Parathyroid adenoma (tissue), 2 donors: Measurements from ENCODE around the gene NRDE2.
"Not testable (repeated sequence)": the region's sequence is repeated elsewhere in the genome, so short reads cannot be mapped to it uniquely, and the experiment has no call there.

Experiments used
- H2AFZ ChIP-seq: fragments of 300-600 bp; sonication (generic); one replicate; pipeline ENCODE4 v1.7.0; 2017; ENCODE audit warnings: antibody characterized with exemption, mild to moderate bottlenecking
- H3K27ac ChIP-seq: fragments of 300-600 bp; sonication (generic); one replicate; pipeline ENCODE4 v1.7.0; 2017
- H3K27me3 ChIP-seq: fragments of 300-600 bp; sonication (generic); one replicate; pipeline ENCODE4 v1.7.0; 2017; ENCODE audit warnings: low read length; ENCODE audit not compliant: control insufficient read depth, insufficient read depth
- H3K36me3 ChIP-seq: fragments of 300-600 bp; sonication (generic); one replicate; pipeline ENCODE4 v1.7.0; 2017; ENCODE audit warnings: low read length; ENCODE audit not compliant: control insufficient read depth, insufficient read depth
- H3K4me1 ChIP-seq: fragments of 300-600 bp; sonication (generic); one replicate; pipeline ENCODE4 v1.7.0; 2017; ENCODE audit warnings: control low read depth
- H3K4me2 ChIP-seq: fragments of 300-600 bp; sonication (generic); one replicate; pipeline ENCODE4 v1.7.0; 2017; ENCODE audit warnings: low read length
- H3K4me3 ChIP-seq: fragments of 300-600 bp; sonication (generic); one replicate; pipeline ENCODE4 v1.7.0; 2017; ENCODE audit warnings: low read depth, low read length
- H3K79me2 ChIP-seq: fragments of 300-600 bp; sonication (generic); one replicate; pipeline ENCODE4 v1.7.0; 2017; ENCODE audit warnings: control low read depth
- H3K9ac ChIP-seq: fragments of 300-600 bp; sonication (generic); one replicate; pipeline ENCODE4 v1.7.0; 2017; ENCODE audit warnings: mild to moderate bottlenecking
- H3K9me3 ChIP-seq: fragments of 300-600 bp; sonication (generic); one replicate; pipeline ENCODE4 v1.7.0; 2017; ENCODE audit warnings: low read length; ENCODE audit not compliant: control insufficient read depth
- TF ChIP-seq, protein P1 (sequence below): fragments of 300-600 bp; sonication (generic); IDR thresholded peaks from one replicate; pipeline ENCODE4 v1.7.0; 2017; ENCODE audit warnings: antibody characterized with exemption, mild to moderate bottlenecking
- donor health status: primary hyperparathyroidism.

The NRDE2 gene

DNA sequence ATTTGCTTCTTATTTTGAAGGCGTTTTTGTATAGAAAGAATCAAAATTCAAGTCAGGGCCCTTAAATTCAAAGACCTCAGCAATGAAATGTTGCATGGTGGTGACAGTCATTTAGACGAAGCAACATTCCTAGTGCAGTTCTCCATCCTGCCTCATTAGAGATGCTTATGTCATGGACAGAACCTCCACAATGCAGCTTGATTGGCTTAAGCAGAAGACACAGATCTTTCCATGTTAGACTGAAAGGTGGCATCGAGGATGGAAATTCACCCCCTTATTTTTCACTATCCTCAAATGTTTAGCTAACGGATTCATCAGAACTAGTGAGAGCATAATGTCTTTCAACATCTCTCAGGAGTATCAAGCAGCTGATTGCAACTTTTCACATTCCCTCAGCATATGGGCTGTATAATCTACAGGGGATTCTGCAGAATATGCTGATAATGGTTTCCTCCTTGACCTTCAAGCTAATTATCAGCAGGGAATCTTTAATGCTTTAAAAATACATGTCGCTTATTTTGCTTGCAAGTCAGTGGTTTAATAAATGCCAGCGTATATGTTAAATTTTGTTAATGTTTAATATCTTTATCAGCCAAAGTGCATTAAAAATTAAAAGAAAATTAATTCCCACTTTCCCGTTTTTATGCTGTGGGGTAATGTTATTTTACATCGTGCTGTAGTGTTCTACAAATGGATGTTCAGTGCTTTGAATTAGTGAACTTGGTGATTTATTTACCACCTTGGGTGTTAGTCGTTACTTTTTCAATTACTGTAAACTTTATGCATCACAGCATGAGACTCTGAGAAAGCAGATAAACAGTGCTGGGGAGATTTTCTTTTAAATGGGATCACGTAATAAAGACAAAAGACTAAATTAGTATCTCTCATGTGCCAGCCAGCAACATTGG is 12.8 kb upstream of the NRDE2 start:
- no peak overlapping the region for H3K27ac ChIP-seq
- H3K4me1 ChIP-seq = no peaks in the 10 kb centered on the region
- no peak overlapping the region for H3K9ac ChIP-seq
- no peak overlapping the region for H2AFZ ChIP-seq
- no peak overlapping the region for H3K4me3 ChIP-seq
- TF ChIP-seq, protein P1, sequence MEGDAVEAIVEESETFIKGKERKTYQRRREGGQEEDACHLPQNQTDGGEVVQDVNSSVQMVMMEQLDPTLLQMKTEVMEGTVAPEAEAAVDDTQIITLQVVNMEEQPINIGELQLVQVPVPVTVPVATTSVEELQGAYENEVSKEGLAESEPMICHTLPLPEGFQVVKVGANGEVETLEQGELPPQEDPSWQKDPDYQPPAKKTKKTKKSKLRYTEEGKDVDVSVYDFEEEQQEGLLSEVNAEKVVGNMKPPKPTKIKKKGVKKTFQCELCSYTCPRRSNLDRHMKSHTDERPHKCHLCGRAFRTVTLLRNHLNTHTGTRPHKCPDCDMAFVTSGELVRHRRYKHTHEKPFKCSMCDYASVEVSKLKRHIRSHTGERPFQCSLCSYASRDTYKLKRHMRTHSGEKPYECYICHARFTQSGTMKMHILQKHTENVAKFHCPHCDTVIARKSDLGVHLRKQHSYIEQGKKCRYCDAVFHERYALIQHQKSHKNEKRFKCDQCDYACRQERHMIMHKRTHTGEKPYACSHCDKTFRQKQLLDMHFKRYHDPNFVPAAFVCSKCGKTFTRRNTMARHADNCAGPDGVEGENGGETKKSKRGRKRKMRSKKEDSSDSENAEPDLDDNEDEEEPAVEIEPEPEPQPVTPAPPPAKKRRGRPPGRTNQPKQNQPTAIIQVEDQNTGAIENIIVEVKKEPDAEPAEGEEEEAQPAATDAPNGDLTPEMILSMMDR = no peak
- no peaks in the 10 kb centered on the region for H3K9me3 ChIP-seq
- no peaks in the 10 kb centered on the region for H3K27me3 ChIP-seq
- no peaks in the 10 kb centered on the region for H3K36me3 ChIP-seq
- no peak overlapping the region for H3K4me2 ChIP-seq
- H3K79me2 ChIP-seq = no peaks in the 10 kb centered on the region

- TF ChIP-seq, protein P1 = no peak
- H2AFZ ChIP-seq = no peak overlapping the region
- H3K9me3 ChIP-seq = no peaks in the 10 kb centered on the region
- H3K4me3 ChIP-seq = no peak overlapping the region
- H3K9ac ChIP-seq = no peak overlapping the region
- no peaks in the 10 kb centered on the region for H3K79me2 ChIP-seq
- no peaks in the 10 kb centered on the region for H3K36me3 ChIP-seq
- H3K27ac ChIP-seq = no peak overlapping the region
- H3K4me1 ChIP-seq = no peaks in the 10 kb centered on the region
- H3K27me3 ChIP-seq = no peaks in the 10 kb centered on the region
- no peak overlapping the region for H3K4me2 ChIP-seq
These were observed 10.6 kb upstream of the NRDE2 start for GRCh38 chr14:90342327-90342726.

- H3K79me2 ChIP-seq = no peaks in the 10 kb centered on the region
- H3K27ac ChIP-seq = no peak overlapping the region
- TF ChIP-seq, protein P1 = no peak
- no peaks in the 10 kb centered on the region for H3K9me3 ChIP-seq
- no peaks in the 10 kb centered on the region for H3K27me3 ChIP-seq
- no peaks in the 10 kb centered on the region for H3K4me1 ChIP-seq
- H2AFZ ChIP-seq = no peak overlapping the region
- H3K36me3 ChIP-seq = no peaks in the 10 kb centered on the region
- no peak overlapping the region for H3K9ac ChIP-seq
- H3K4me2 ChIP-seq = no peak overlapping the region
- H3K4me3 ChIP-seq = no peak overlapping the region
These were observed 10.0 kb upstream of the NRDE2 start for GRCh38 chr14:90341784-90342183.

DNA sequence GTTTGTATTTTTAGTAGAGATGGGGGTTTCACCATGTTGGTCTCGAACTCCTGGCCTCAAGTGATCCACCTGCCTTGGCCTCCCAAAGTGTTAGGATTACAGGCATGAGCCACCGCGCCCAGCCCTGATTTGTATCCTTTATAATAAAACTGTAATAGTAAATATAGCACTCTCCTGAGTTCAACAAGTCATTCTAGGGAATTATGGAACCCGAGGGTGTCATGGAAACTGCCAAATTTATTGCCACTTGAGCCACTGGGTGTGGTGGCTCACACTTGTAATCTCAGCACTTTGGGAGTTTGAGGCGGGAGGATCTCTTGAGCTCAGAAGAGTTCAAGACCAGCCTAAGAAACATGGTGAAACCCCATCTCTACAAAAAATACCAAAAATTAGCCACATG is 9.5 kb upstream of the NRDE2 start:
- not testable (repeated sequence) for H3K79me2 ChIP-seq, H3K36me3 ChIP-seq, H3K4me2 ChIP-seq, H3K9me3 ChIP-seq, H3K4me3 ChIP-seq, H3K9ac ChIP-seq, H3K4me1 ChIP-seq, H3K27me3 ChIP-seq, H3K27ac ChIP-seq, H2AFZ ChIP-seq

DNA sequence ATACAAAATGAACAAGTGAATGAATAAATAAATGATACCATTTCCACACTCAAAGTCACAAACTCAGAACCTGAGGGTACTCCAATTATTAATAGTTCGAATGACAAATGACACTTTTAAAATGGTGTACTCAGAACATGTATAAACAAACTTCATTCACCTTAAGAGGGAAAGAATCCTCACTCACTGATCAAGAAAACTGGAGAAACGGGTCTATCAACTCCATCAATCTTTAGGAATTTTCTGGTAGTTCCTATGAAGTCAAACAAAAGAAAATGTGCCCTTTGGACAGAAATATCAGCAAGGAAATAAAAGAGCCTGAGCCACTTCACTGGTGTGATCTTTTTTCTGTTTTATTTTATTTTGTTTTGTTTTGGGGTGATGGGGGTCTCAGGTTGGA is 5.2 kb upstream of the NRDE2 start:
- H3K9ac ChIP-seq = no peak overlapping the region
- H3K27ac ChIP-seq = no peak overlapping the region
- TF ChIP-seq, protein P1 = no peak
- peaks cover 3% of the 10 kb centered on the region for H3K4me1 ChIP-seq
- no peak overlapping the region for H3K4me2 ChIP-seq
- no peaks in the 10 kb centered on the region for H3K27me3 ChIP-seq
- H3K9me3 ChIP-seq = no peaks in the 10 kb centered on the region
- no peaks in the 10 kb centered on the region for H3K79me2 ChIP-seq
- H3K4me3 ChIP-seq = no peak overlapping the region
- no peak overlapping the region for H2AFZ ChIP-seq
- no peaks in the 10 kb centered on the region for H3K36me3 ChIP-seq
